Measurements from ENCODE around the gene OR9A2.

The OR9A2 gene, protein sequence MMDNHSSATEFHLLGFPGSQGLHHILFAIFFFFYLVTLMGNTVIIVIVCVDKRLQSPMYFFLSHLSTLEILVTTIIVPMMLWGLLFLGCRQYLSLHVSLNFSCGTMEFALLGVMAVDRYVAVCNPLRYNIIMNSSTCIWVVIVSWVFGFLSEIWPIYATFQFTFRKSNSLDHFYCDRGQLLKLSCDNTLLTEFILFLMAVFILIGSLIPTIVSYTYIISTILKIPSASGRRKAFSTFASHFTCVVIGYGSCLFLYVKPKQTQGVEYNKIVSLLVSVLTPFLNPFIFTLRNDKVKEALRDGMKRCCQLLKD

DNA sequence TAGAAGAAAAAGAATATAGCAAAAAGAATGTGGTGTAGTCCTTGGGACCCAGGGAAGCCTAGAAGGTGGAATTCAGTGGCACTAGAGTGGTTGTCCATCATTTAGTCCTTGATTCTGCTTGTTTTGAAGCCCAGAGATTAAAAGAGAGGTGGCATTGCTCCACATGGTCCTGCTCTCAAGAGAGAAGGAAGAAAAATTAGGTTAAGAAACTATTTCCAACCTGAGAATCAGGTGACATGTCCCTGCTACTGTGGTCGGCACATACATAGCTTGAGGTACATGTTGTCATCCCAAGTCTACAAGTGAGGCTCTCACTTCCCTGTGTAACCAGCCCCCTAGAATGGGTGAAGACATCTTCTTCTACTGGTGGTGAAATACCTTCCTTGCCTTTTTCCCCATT, at the start of gene OR9A2:
Gene OR9A2, minus strand, starts transcription at position 101 of the 400 bp plus-strand sequence. Its CDS starts 0 bp downstream, at position 101.
- H3K9ac ChIP-seq (ENCODE audit: low read depth in 1 of 2, low read length in 2 of 2) = no peak within 1 kb of the TSS
- H3K36me3 ChIP-seq (ENCODE audit: control insufficient read depth in 1 of 2, insufficient read depth in 2 of 2, low read length in 2 of 2) = no peaks in the 10 kb centered on the region
- H3K4me1 ChIP-seq (ENCODE audit: control insufficient read depth in 1 of 2, insufficient read depth in 2 of 2, low read length in 2 of 2) = no peaks in the 10 kb centered on the region
- H3K27me3 ChIP-seq (ENCODE audit: control insufficient read depth in 1 of 2, insufficient read depth in 2 of 2, low read length in 2 of 2) = no peaks in the 10 kb centered on the region
- no peak within 1 kb of the TSS for H3K4me3 ChIP-seq (ENCODE audit: low read depth in 1 of 2, low read length in 2 of 2)
- no peaks in the 10 kb centered on the region for H3K9me3 ChIP-seq (ENCODE audit: control insufficient read depth in 1 of 2, low read length in 2 of 2)
- no peak within 1 kb of the TSS for H3K27ac ChIP-seq (ENCODE audit: low read depth, low read length)

DNA sequence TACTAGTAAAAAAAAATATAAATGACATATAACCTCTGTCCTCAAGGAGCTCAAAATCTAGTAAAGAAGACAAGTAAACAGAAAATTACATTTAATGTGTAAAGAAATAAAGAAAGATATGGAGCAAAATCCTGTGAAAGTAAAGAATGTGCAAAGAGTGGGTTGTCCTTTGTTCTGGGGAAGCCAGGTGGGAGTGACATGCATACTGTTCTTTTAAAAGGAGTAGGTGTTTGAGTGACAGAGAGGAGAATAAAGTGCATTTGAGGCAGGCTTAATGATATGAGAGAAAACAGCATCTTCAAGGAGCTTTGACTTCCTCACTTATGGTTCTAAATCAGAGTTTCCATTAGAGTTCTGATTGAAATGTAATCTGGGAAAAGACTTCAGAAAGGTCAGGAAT, 47.2 kb upstream of the OR9A2 start:
- Histone ChIP-seq H3K4me3 (ENCODE audit: low read depth in 1 of 2, low read length in 2 of 2) (no peak overlapping the region), H3K9ac (ENCODE audit: low read depth in 1 of 2, low read length in 2 of 2) (no peak overlapping the region), H3K9me3 (ENCODE audit: control insufficient read depth in 1 of 2, low read length in 2 of 2) (no peaks in the 10 kb centered on the region), H3K27ac (ENCODE audit: low read depth, low read length) (no peak overlapping the region), H3K27me3 (ENCODE audit: control insufficient read depth in 1 of 2, insufficient read depth in 2 of 2, low read length in 2 of 2) (no peaks in the 10 kb centered on the region), H3K36me3 (ENCODE audit: control insufficient read depth in 1 of 2, insufficient read depth in 2 of 2, low read length in 2 of 2) (no peaks in the 10 kb centered on the region), H3K4me1 (ENCODE audit: control insufficient read depth in 1 of 2, insufficient read depth in 2 of 2, low read length in 2 of 2) (no peaks in the 10 kb centered on the region)

- no peaks in the 10 kb centered on the region for H3K36me3 ChIP-seq (ENCODE audit: control insufficient read depth in 1 of 2, insufficient read depth in 2 of 2, low read length in 2 of 2)
- no peak overlapping the region for H3K4me3 ChIP-seq (ENCODE audit: low read depth in 1 of 2, low read length in 2 of 2)
- H3K9ac ChIP-seq (ENCODE audit: low read depth in 1 of 2, low read length in 2 of 2) = no peak overlapping the region
- H3K27me3 ChIP-seq (ENCODE audit: control insufficient read depth in 1 of 2, insufficient read depth in 2 of 2, low read length in 2 of 2) = no peaks in the 10 kb centered on the region
- no peaks in the 10 kb centered on the region for H3K4me1 ChIP-seq (ENCODE audit: control insufficient read depth in 1 of 2, insufficient read depth in 2 of 2, low read length in 2 of 2)
- no peak overlapping the region for H3K27ac ChIP-seq (ENCODE audit: low read depth, low read length)
- no peaks in the 10 kb centered on the region for H3K9me3 ChIP-seq (ENCODE audit: control insufficient read depth in 1 of 2, low read length in 2 of 2)
Measured at GRCh38 chr7:143073556-143073955, 46.6 kb upstream of the OR9A2 start.

DNA sequence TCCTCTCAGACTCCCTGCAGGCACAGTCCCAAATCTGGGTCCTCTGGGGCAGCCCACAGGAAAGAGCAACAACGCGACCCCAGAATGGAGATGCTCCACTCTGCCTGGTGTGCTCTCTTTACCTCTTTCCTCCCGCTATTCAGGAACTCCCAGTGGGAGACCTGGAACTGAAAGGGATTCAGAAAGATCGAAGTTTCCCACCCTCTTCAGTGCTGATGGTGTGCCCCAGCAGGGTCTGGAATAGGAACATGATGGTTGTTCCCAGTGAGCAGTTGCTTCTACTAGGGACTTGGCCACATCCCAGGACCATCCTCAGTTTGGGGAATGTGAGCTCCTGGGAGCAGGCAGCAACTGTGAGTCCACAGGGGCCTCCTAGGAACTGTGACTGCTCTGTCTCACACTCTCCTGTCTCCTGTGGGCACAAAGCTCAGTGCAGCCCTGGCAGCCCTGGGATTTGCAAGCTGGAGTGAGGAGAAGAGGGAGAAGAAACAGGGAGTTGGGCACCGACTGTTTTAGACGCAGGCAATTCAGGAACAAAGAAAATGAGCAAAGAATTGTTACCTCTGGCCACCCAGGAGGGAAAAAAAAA, 43.1 kb upstream of the OR9A2 start:
- Histone ChIP-seq H3K27me3 (ENCODE audit: control insufficient read depth in 1 of 2, insufficient read depth in 2 of 2, low read length in 2 of 2) (no peaks in the 10 kb centered on the region), H3K27ac (ENCODE audit: low read depth, low read length) (no peak overlapping the region), H3K9ac (ENCODE audit: low read depth in 1 of 2, low read length in 2 of 2) (no peak overlapping the region), H3K9me3 (ENCODE audit: control insufficient read depth in 1 of 2, low read length in 2 of 2) (no peaks in the 10 kb centered on the region), H3K4me3 (ENCODE audit: low read depth in 1 of 2, low read length in 2 of 2) (no peak overlapping the region), H3K36me3 (ENCODE audit: control insufficient read depth in 1 of 2, insufficient read depth in 2 of 2, low read length in 2 of 2) (no peaks in the 10 kb centered on the region), H3K4me1 (ENCODE audit: control insufficient read depth in 1 of 2, insufficient read depth in 2 of 2, low read length in 2 of 2) (no peaks in the 10 kb centered on the region)

- Histone ChIP-seq H3K4me3 (ENCODE audit: low read depth in 1 of 2, low read length in 2 of 2) (no peak overlapping the region), H3K9me3 (ENCODE audit: control insufficient read depth in 1 of 2, low read length in 2 of 2) (no peaks in the 10 kb centered on the region), H3K9ac (ENCODE audit: low read depth in 1 of 2, low read length in 2 of 2) (no peak overlapping the region), H3K27ac (ENCODE audit: low read depth, low read length) (no peak overlapping the region), H3K4me1 (ENCODE audit: control insufficient read depth in 1 of 2, insufficient read depth in 2 of 2, low read length in 2 of 2) (no peaks in the 10 kb centered on the region), H3K27me3 (ENCODE audit: control insufficient read depth in 1 of 2, insufficient read depth in 2 of 2, low read length in 2 of 2) (no peaks in the 10 kb centered on the region), H3K36me3 (ENCODE audit: control insufficient read depth in 1 of 2, insufficient read depth in 2 of 2, low read length in 2 of 2) (no peaks in the 10 kb centered on the region)
Measured at GRCh38 chr7:143068446-143068845, 41.5 kb upstream of the OR9A2 start.

DNA sequence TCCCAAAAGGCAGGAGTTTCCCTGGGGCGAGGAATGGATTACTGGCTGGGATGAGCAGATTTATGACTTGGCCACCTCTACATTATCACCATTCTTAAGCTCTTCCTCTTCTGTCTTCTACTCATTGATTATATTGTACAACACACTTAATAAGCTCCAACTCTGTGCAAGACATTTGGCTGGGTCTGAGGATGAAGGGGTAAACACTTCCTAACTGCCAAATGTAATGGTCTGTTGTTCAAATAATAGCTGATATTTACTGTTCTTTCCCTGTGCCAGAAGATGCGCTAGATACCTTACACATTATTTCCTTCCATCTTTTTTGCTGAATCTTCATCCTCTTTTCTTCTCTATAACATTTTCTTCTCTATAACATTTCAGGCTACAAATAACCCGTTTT, 36.8 kb upstream of the OR9A2 start:
- Histone ChIP-seq H3K9me3 (ENCODE audit: control insufficient read depth in 1 of 2, low read length in 2 of 2) (no peaks in the 10 kb centered on the region), H3K4me3 (ENCODE audit: low read depth in 1 of 2, low read length in 2 of 2) (no peak overlapping the region), H3K27me3 (ENCODE audit: control insufficient read depth in 1 of 2, insufficient read depth in 2 of 2, low read length in 2 of 2) (no peaks in the 10 kb centered on the region), H3K36me3 (ENCODE audit: control insufficient read depth in 1 of 2, insufficient read depth in 2 of 2, low read length in 2 of 2) (no peaks in the 10 kb centered on the region), H3K9ac (ENCODE audit: low read depth in 1 of 2, low read length in 2 of 2) (no peak overlapping the region), H3K4me1 (ENCODE audit: control insufficient read depth in 1 of 2, insufficient read depth in 2 of 2, low read length in 2 of 2) (no peaks in the 10 kb centered on the region), H3K27ac (ENCODE audit: low read depth, low read length) (no peak overlapping the region)

GRCh38 chr7:143055754-143056153, 28.8 kb upstream of the OR9A2 start:
- H3K9ac ChIP-seq (ENCODE audit: low read depth in 1 of 2, low read length in 2 of 2) = no peak overlapping the region
- no peaks in the 10 kb centered on the region for H3K27me3 ChIP-seq (ENCODE audit: control insufficient read depth in 1 of 2, insufficient read depth in 2 of 2, low read length in 2 of 2)
- H3K4me1 ChIP-seq (ENCODE audit: control insufficient read depth in 1 of 2, insufficient read depth in 2 of 2, low read length in 2 of 2) = no peaks in the 10 kb centered on the region
- H3K4me3 ChIP-seq (ENCODE audit: low read depth in 1 of 2, low read length in 2 of 2) = no peak overlapping the region
- no peaks in the 10 kb centered on the region for H3K9me3 ChIP-seq (ENCODE audit: control insufficient read depth in 1 of 2, low read length in 2 of 2)
- no peaks in the 10 kb centered on the region for H3K36me3 ChIP-seq (ENCODE audit: control insufficient read depth in 1 of 2, insufficient read depth in 2 of 2, low read length in 2 of 2)
- no peak overlapping the region for H3K27ac ChIP-seq (ENCODE audit: low read depth, low read length)

- no peaks in the 10 kb centered on the region for H3K36me3 ChIP-seq (ENCODE audit: control insufficient read depth in 1 of 2, insufficient read depth in 2 of 2, low read length in 2 of 2)
- H3K9ac ChIP-seq (ENCODE audit: low read depth in 1 of 2, low read length in 2 of 2) = no peak overlapping the region
- H3K4me1 ChIP-seq (ENCODE audit: control insufficient read depth in 1 of 2, insufficient read depth in 2 of 2, low read length in 2 of 2) = no peaks in the 10 kb centered on the region
- H3K27ac ChIP-seq (ENCODE audit: low read depth, low read length) = no peak overlapping the region
- H3K27me3 ChIP-seq (ENCODE audit: control insufficient read depth in 1 of 2, insufficient read depth in 2 of 2, low read length in 2 of 2) = no peaks in the 10 kb centered on the region
- no peak overlapping the region for H3K4me3 ChIP-seq (ENCODE audit: low read depth in 1 of 2, low read length in 2 of 2)
- no peaks in the 10 kb centered on the region for H3K9me3 ChIP-seq (ENCODE audit: control insufficient read depth in 1 of 2, low read length in 2 of 2)
Measured at GRCh38 chr7:143054621-143055020, 27.7 kb upstream of the OR9A2 start.

GRCh38 chr7:143052041-143052440, 25.1 kb upstream of the OR9A2 start, which contains the start of gene OR6V1:
Gene OR6V1 (plus strand): TSS chr7:143052341. CDS start chr7:143052341, 0 bp downstream.
- H3K27ac ChIP-seq (ENCODE audit: low read depth, low read length) = no peak within 1 kb of the TSS
- no peaks in the 10 kb centered on the region for H3K9me3 ChIP-seq (ENCODE audit: control insufficient read depth in 1 of 2, low read length in 2 of 2)
- H3K4me1 ChIP-seq (ENCODE audit: control insufficient read depth in 1 of 2, insufficient read depth in 2 of 2, low read length in 2 of 2) = peaks cover 0 to 10% of the 10 kb centered on the region in 2 donors
- H3K4me3 ChIP-seq (ENCODE audit: low read depth in 1 of 2, low read length in 2 of 2) = no peak within 1 kb of the TSS
- no peak within 1 kb of the TSS for H3K9ac ChIP-seq (ENCODE audit: low read depth in 1 of 2, low read length in 2 of 2)
- no peaks in the 10 kb centered on the region for H3K36me3 ChIP-seq (ENCODE audit: control insufficient read depth in 1 of 2, insufficient read depth in 2 of 2, low read length in 2 of 2)
- no peaks in the 10 kb centered on the region for H3K27me3 ChIP-seq (ENCODE audit: control insufficient read depth in 1 of 2, insufficient read depth in 2 of 2, low read length in 2 of 2)

DNA sequence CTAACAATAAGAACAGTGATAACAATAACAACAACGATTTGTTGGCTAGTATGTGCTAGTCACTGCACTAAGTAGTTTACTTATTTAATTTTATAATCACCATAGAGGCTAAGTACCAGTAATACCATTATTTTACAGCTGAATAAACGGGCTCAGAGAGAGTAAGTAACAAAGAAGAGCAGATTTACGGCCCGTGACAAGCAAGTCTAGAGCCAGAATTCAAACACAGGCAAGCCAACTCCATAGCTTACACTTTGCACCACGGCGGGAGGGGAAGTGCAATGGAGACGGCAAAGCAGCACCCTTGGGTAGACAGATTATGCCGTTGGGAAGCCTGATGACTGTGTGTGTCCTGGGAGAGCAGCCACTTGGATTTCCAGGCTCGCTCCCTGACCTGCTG, 24.0 kb upstream of the OR9A2 start:
- Histone ChIP-seq H3K9me3 (ENCODE audit: control insufficient read depth in 1 of 2, low read length in 2 of 2) (no peaks in the 10 kb centered on the region), H3K4me1 (ENCODE audit: control insufficient read depth in 1 of 2, insufficient read depth in 2 of 2, low read length in 2 of 2) (peaks cover 0 to 10% of the 10 kb centered on the region in 2 donors), H3K4me3 (ENCODE audit: low read depth in 1 of 2, low read length in 2 of 2) (no peak overlapping the region), H3K27me3 (ENCODE audit: control insufficient read depth in 1 of 2, insufficient read depth in 2 of 2, low read length in 2 of 2) (no peaks in the 10 kb centered on the region), H3K27ac (ENCODE audit: low read depth, low read length) (no peak overlapping the region), H3K36me3 (ENCODE audit: control insufficient read depth in 1 of 2, insufficient read depth in 2 of 2, low read length in 2 of 2) (no peaks in the 10 kb centered on the region), H3K9ac (ENCODE audit: low read depth in 1 of 2, low read length in 2 of 2) (no peak overlapping the region)

Data from duodenal mucosa (tissue), 2 donors.